HFFc6 (cell line): ENCODE results near the gene LRAT. TPM values are rescaled to one million over a fixed set of nuclear protein-coding genes. Genes with fewer than 3 reads are reported as not detected.
"Not testable (repeated sequence)": the region's sequence is repeated elsewhere in the genome, so short reads cannot be mapped to it uniquely, and the experiment has no call there.

Source experiments
- DNase-seq: peaks from one replicate; pipeline ENCODE4 v3.0.0-alpha.2; 2018
- H3K27ac Mint-ChIP-seq: 2 replicates; pipeline ENCODE4 v1.8.0; 2020; ENCODE audit warnings: mild to moderate bottlenecking, mixed read lengths
- H3K27me3 Mint-ChIP-seq: 2 replicates; pipeline ENCODE4 v1.8.0; 2021; ENCODE audit warnings: mild to moderate bottlenecking, moderate library complexity, mixed read lengths; ENCODE audit not compliant: insufficient read depth
- H3K36me3 Mint-ChIP-seq: 2 replicates; pipeline ENCODE4 v1.8.0; 2021; ENCODE audit warnings: low read depth, mixed read lengths
- H3K4me1 Mint-ChIP-seq: 2 replicates; pipeline ENCODE4 v1.8.0; 2020; ENCODE audit warnings: low read depth, mixed read lengths
- H3K4me3 Mint-ChIP-seq: 2 replicates; pipeline ENCODE4 v1.8.0; 2020; ENCODE audit warnings: mild to moderate bottlenecking, moderate library complexity, mixed read lengths
- H3K9me3 Mint-ChIP-seq: 2 replicates; pipeline ENCODE4 v1.8.0; 2020; ENCODE audit warnings: mild to moderate bottlenecking, mixed read lengths
- total RNA-seq, 6 experiments: library from RNA; stranded (reverse); fragmentation: NEBNext Ultra II Directional; extraction: Animal tissue kit (Norgen Biotek cat#: 25700); gene quantifications; 2 replicates in 1 of 6; 3 replicates in 5 of 6; pipeline ENCODE4 v1.2.3, GENCODE V29; 2021
- TF ChIP-seq, protein P1 (sequence below): fragments of 200-600 bp; sonication (generic); IDR thresholded peaks from 2 replicates; pipeline ENCODE4 v1.5.0; 2021; ENCODE audit warnings: antibody characterized with exemption, mild to moderate bottlenecking

Gene LRAT
- total RNA-seq, 6 experiments from 2014 or later: not detected

- Mint-ChIP-seq H3K4me3 (no peak overlapping the region), H3K36me3 (no peaks in the 10 kb centered on the region), H3K9me3 (peaks cover 11% of the 10 kb centered on the region), H3K27me3 (no peaks in the 10 kb centered on the region; the same call in 1 of the 2 replicates), H3K27ac (no peak overlapping the region), H3K4me1 (no peaks in the 10 kb centered on the region)
- no peak for DNase-seq
- TF ChIP-seq, protein P1, sequence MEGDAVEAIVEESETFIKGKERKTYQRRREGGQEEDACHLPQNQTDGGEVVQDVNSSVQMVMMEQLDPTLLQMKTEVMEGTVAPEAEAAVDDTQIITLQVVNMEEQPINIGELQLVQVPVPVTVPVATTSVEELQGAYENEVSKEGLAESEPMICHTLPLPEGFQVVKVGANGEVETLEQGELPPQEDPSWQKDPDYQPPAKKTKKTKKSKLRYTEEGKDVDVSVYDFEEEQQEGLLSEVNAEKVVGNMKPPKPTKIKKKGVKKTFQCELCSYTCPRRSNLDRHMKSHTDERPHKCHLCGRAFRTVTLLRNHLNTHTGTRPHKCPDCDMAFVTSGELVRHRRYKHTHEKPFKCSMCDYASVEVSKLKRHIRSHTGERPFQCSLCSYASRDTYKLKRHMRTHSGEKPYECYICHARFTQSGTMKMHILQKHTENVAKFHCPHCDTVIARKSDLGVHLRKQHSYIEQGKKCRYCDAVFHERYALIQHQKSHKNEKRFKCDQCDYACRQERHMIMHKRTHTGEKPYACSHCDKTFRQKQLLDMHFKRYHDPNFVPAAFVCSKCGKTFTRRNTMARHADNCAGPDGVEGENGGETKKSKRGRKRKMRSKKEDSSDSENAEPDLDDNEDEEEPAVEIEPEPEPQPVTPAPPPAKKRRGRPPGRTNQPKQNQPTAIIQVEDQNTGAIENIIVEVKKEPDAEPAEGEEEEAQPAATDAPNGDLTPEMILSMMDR: no peak
These were observed 24.7 kb upstream of the LRAT start for GRCh38 chr4:154719087-154719486.

- no peaks in the 10 kb centered on the region; the same call in 1 of the 2 replicates for H3K27me3 Mint-ChIP-seq
- no peaks in the 10 kb centered on the region for H3K36me3 Mint-ChIP-seq
- no peaks in the 10 kb centered on the region for H3K4me1 Mint-ChIP-seq
- H3K4me3 Mint-ChIP-seq: no peak overlapping the region
- no peak overlapping the region for H3K27ac Mint-ChIP-seq
- DNase-seq: no peak
- TF ChIP-seq, protein P1: no peak
- peaks cover 10% of the 10 kb centered on the region for H3K9me3 Mint-ChIP-seq
These were observed 23.7 kb upstream of the LRAT start for GRCh38 chr4:154720123-154720522.

DNA sequence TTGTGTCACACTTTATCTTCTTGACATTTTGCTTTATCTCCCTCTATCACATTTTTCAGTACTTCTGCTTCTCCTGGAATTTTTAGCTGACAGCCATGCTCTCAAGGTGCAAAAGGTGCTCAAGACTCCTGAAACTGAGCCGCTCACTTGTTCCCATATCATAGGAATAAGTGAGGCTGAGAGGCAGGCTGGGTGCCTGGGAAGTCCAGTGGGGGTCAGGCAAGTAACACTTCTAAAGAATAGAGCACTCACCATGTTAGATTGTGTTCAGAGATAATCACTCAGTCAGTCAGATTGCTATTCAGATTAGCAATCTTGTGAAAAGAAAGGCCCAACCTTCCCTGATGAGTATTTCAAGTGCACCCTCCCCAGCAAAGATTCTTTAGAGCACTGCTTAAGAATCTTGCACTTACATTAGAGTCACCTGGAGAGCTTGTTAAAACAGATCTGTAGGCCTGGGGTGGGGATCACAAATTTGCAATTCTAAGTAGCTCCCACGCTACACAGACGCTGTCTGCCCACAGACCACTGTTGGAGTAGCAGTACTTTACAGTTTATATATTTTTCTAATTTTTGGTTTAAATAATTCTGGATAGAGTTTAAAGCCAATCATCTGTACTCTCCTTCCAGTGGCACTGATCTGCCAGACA, 23.1 kb upstream of the LRAT start:
- DNase-seq: no peak
- H3K27me3 Mint-ChIP-seq: no peaks in the 10 kb centered on the region
- no peaks in the 10 kb centered on the region for H3K36me3 Mint-ChIP-seq
- H3K4me3 Mint-ChIP-seq: no peak overlapping the region
- H3K4me1 Mint-ChIP-seq: no peaks in the 10 kb centered on the region
- H3K27ac Mint-ChIP-seq: no peak overlapping the region
- TF ChIP-seq, protein P1: no peak
- H3K9me3 Mint-ChIP-seq: peaks cover 9% of the 10 kb centered on the region

GRCh38 chr4:154722262-154722661, 21.5 kb upstream of the LRAT start:
- H3K4me1 Mint-ChIP-seq: no peaks in the 10 kb centered on the region
- TF ChIP-seq, protein P1: no peak
- H3K36me3 Mint-ChIP-seq: no peaks in the 10 kb centered on the region
- no peaks in the 10 kb centered on the region for H3K27me3 Mint-ChIP-seq
- H3K4me3 Mint-ChIP-seq: no peak overlapping the region
- H3K27ac Mint-ChIP-seq: no peak overlapping the region
- DNase-seq: no peak
- H3K9me3 Mint-ChIP-seq: peaks cover 8% of the 10 kb centered on the region

DNA sequence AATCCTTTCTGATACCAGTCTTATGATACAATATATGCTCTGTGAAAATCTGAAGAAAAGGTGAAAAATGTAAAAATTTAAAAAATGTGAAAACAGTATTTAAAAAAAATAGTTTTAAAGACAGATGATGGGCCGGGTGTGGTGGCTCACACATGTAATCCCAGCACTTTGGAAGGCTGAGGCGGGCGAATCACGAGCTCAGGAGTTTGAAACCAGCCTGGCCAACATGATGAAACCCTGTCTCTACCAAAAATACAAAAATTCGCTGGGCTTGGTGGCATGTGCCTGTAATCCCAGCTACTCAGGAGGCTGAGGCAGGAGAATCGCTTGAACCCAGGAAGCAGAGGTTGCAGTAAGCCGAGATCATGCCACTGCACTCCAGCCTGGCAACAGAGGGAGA, 20.2 kb upstream of the LRAT start:
- H3K36me3 Mint-ChIP-seq, H3K27ac Mint-ChIP-seq, H3K4me3 Mint-ChIP-seq, DNase-seq, H3K4me1 Mint-ChIP-seq, H3K27me3 Mint-ChIP-seq, H3K9me3 Mint-ChIP-seq: not testable (repeated sequence)

DNA sequence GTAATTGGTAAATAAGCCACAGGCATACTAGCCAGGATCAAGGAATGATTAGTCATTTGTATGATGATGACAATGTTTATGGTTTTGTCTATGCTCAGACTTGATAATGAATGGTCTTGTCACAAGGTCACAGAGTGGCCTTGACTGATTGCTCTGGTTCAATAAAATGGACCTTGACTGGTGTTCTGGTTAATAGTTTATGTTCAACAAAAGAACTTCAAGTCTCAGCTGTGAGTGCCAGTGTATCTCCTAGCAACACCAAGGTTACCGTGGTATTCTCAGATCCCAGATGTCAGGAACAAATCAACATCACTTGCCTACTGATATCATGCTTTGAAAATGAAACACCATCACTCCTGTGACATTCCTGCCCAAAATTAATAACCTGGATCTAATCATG, 16.3 kb upstream of the LRAT start:
- Mint-ChIP-seq H3K4me3 (no peak overlapping the region), H3K36me3 (no peaks in the 10 kb centered on the region), H3K27me3 (no peaks in the 10 kb centered on the region), H3K9me3 (peaks cover 8% of the 10 kb centered on the region), H3K4me1 (no peaks in the 10 kb centered on the region), H3K27ac (no peak overlapping the region)
- TF ChIP-seq, protein P1: no peak
- DNase-seq: no peak
